GM12878 (cell line): ENCODE measurements around the gene SP4.
A peak's percentile ranks its signal among the peaks of the same experiment; 100 is the strongest.

Source experiments
- CBX3 ChIP-seq: fragments of 200-600 bp; sonication (generic); IDR thresholded peaks from 2 replicates; pipeline ENCODE4 v1.6.1; 2016; ENCODE audit warnings: low read depth, borderline replicate concordance
- CHD4 ChIP-seq: fragments of 200-600 bp; sonication (generic); IDR thresholded peaks from 2 replicates; pipeline ENCODE4 v1.6.1; 2016; ENCODE audit warnings: mild to moderate bottlenecking
- CREB1 ChIP-seq: IDR thresholded peaks from 2 replicates; pipeline ENCODE4 v1.6.1; 2012; ENCODE audit warnings: low read depth, mild to moderate bottlenecking, inconsistent platforms
- PAX5 ChIP-seq: IDR thresholded peaks from 2 replicates; pipeline ENCODE4 v1.6.1; 2011; ENCODE audit warnings: low read depth, low read length, borderline replicate concordance
- SIN3A ChIP-seq: IDR thresholded peaks from 2 replicates; pipeline ENCODE4 v1.6.1; 2012; ENCODE audit warnings: low read depth, low read length, improper control_type of control experiment
- SIX5 ChIP-seq: IDR thresholded peaks from 2 replicates; pipeline ENCODE4 v1.6.1; 2011; ENCODE audit warnings: mild to moderate bottlenecking, low read depth, low read length, moderate library complexity; ENCODE audit not compliant: severe bottlenecking
- TAF1 ChIP-seq: IDR thresholded peaks from 2 replicates; pipeline ENCODE4 v1.6.1; 2011; ENCODE audit warnings: mild to moderate bottlenecking, low read depth, low read length, borderline replicate concordance
- TF ChIP-seq, protein P1 (sequence below): IDR thresholded peaks from 2 replicates; pipeline ENCODE4 v1.6.1; 2012; ENCODE audit warnings: mild to moderate bottlenecking, low read depth, low read length
- TF ChIP-seq, protein P2 (sequence below): IDR thresholded peaks from 2 replicates; pipeline ENCODE4 v1.6.1; 2011; ENCODE audit warnings: low read depth, mild to moderate bottlenecking, low read length, moderate library complexity, borderline replicate concordance; ENCODE audit errors: extremely low read depth
- TF ChIP-seq, protein P3 (sequence below), 3 experiments: IDR thresholded peaks in 2 of 3; conservative IDR thresholded peaks in 1 of 3; 2 replicates each; pipeline ENCODE4 v1.5.1; 2011; ENCODE audit warnings: low read depth in 3 of 3, low read length in 3 of 3, mild to moderate bottlenecking in 3 of 3, control low read depth in 2 of 3, moderate library complexity in 2 of 3, inconsistent platforms in 1 of 3, mixed read lengths in 1 of 3; ENCODE audit not compliant: control insufficient read depth in 2 of 3, insufficient read depth in 1 of 3; ENCODE audit errors: extremely low read depth in 1 of 3
- TF ChIP-seq, protein P4 (sequence below): IDR thresholded peaks from 2 replicates; pipeline ENCODE4 v1.6.1; 2011; ENCODE audit warnings: low read depth, low read length, improper control_type of control experiment, borderline replicate concordance
- TF ChIP-seq, protein P5 (sequence below): IDR thresholded peaks from 2 replicates; pipeline ENCODE4 v1.6.1; 2012; ENCODE audit warnings: improper control_type of control experiment, low read depth, low read length; ENCODE audit not compliant: insufficient replicate concordance

DNA sequence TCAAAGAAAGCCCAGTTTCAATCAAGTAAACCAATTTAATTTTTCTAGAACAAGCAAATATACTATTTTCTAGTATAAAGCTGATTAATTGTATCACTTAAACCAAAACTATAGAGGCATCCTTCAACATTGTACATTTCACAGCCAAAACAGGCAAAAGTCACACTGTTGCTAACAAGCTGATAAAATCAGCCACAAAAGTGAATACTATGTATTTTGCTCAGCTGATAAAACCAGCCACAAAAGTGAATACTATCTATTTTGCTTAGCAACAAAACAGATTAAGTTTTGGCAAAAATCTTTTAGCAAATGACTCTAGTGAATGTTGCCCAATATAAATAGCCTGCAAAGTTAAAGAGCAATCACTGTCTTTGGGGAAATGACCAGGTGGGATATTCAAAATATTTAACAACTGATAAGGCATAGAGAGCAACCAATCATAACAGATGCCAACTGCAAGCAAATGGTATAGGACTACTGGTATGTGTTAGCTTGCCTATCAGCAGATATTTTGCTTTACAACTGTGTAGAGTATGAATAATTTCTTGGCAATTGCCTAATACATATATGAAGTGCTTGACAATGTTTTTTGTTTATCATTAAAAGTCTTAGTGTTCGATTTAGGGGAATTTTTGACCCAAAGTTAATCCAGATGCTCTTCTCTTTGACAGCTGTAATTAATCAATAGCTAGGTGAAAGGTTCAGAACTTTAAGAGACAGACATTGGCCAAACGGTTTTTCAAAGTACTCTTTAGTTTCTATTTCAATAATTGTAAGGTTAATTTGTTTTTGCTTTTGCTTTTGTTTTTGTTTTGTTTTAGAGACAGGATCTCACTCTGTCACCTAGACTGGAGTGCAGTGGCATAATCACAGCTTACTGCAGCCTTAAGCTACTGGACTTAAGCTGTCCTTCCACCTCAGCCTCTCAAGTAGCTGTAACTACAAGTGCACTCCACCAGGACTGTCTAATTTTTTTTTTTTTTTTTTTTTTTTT is 44.4 kb upstream of the SP4 start:
- TF ChIP-seq, protein P1, sequence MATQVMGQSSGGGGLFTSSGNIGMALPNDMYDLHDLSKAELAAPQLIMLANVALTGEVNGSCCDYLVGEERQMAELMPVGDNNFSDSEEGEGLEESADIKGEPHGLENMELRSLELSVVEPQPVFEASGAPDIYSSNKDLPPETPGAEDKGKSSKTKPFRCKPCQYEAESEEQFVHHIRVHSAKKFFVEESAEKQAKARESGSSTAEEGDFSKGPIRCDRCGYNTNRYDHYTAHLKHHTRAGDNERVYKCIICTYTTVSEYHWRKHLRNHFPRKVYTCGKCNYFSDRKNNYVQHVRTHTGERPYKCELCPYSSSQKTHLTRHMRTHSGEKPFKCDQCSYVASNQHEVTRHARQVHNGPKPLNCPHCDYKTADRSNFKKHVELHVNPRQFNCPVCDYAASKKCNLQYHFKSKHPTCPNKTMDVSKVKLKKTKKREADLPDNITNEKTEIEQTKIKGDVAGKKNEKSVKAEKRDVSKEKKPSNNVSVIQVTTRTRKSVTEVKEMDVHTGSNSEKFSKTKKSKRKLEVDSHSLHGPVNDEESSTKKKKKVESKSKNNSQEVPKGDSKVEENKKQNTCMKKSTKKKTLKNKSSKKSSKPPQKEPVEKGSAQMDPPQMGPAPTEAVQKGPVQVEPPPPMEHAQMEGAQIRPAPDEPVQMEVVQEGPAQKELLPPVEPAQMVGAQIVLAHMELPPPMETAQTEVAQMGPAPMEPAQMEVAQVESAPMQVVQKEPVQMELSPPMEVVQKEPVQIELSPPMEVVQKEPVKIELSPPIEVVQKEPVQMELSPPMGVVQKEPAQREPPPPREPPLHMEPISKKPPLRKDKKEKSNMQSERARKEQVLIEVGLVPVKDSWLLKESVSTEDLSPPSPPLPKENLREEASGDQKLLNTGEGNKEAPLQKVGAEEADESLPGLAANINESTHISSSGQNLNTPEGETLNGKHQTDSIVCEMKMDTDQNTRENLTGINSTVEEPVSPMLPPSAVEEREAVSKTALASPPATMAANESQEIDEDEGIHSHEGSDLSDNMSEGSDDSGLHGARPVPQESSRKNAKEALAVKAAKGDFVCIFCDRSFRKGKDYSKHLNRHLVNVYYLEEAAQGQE: no peak
- TF ChIP-seq, protein P2, sequence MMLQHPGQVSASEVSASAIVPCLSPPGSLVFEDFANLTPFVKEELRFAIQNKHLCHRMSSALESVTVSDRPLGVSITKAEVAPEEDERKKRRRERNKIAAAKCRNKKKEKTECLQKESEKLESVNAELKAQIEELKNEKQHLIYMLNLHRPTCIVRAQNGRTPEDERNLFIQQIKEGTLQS: no peak
- TF ChIP-seq, protein P3, sequence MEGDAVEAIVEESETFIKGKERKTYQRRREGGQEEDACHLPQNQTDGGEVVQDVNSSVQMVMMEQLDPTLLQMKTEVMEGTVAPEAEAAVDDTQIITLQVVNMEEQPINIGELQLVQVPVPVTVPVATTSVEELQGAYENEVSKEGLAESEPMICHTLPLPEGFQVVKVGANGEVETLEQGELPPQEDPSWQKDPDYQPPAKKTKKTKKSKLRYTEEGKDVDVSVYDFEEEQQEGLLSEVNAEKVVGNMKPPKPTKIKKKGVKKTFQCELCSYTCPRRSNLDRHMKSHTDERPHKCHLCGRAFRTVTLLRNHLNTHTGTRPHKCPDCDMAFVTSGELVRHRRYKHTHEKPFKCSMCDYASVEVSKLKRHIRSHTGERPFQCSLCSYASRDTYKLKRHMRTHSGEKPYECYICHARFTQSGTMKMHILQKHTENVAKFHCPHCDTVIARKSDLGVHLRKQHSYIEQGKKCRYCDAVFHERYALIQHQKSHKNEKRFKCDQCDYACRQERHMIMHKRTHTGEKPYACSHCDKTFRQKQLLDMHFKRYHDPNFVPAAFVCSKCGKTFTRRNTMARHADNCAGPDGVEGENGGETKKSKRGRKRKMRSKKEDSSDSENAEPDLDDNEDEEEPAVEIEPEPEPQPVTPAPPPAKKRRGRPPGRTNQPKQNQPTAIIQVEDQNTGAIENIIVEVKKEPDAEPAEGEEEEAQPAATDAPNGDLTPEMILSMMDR (IDR thresholded peaks at IDR 0.05 in 2 of 3, conservative IDR thresholded peaks at IDR 0.05 in 1 of 3; ENCODE audit: control insufficient read depth in 2 of 3, extremely low read depth in 1 of 3, insufficient read depth in 1 of 3, low read depth in 3 of 3, low read length in 3 of 3): no peak
- TF ChIP-seq SIX5 (no peak), SIN3A (no peak), CBX3 (no peak), TAF1 (no peak), CREB1 (no peak), CHD4 (no peak), PAX5 (no peak)
- TF ChIP-seq, protein P4, sequence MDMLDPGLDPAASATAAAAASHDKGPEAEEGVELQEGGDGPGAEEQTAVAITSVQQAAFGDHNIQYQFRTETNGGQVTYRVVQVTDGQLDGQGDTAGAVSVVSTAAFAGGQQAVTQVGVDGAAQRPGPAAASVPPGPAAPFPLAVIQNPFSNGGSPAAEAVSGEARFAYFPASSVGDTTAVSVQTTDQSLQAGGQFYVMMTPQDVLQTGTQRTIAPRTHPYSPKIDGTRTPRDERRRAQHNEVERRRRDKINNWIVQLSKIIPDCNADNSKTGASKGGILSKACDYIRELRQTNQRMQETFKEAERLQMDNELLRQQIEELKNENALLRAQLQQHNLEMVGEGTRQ: no peak
- TF ChIP-seq, protein P5, sequence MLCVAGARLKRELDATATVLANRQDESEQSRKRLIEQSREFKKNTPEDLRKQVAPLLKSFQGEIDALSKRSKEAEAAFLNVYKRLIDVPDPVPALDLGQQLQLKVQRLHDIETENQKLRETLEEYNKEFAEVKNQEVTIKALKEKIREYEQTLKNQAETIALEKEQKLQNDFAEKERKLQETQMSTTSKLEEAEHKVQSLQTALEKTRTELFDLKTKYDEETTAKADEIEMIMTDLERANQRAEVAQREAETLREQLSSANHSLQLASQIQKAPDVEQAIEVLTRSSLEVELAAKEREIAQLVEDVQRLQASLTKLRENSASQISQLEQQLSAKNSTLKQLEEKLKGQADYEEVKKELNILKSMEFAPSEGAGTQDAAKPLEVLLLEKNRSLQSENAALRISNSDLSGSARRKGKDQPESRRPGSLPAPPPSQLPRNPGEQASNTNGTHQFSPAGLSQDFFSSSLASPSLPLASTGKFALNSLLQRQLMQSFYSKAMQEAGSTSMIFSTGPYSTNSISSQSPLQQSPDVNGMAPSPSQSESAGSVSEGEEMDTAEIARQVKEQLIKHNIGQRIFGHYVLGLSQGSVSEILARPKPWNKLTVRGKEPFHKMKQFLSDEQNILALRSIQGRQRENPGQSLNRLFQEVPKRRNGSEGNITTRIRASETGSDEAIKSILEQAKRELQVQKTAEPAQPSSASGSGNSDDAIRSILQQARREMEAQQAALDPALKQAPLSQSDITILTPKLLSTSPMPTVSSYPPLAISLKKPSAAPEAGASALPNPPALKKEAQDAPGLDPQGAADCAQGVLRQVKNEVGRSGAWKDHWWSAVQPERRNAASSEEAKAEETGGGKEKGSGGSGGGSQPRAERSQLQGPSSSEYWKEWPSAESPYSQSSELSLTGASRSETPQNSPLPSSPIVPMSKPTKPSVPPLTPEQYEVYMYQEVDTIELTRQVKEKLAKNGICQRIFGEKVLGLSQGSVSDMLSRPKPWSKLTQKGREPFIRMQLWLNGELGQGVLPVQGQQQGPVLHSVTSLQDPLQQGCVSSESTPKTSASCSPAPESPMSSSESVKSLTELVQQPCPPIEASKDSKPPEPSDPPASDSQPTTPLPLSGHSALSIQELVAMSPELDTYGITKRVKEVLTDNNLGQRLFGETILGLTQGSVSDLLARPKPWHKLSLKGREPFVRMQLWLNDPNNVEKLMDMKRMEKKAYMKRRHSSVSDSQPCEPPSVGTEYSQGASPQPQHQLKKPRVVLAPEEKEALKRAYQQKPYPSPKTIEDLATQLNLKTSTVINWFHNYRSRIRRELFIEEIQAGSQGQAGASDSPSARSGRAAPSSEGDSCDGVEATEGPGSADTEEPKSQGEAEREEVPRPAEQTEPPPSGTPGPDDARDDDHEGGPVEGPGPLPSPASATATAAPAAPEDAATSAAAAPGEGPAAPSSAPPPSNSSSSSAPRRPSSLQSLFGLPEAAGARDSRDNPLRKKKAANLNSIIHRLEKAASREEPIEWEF: peak; percentile 14
